Measurements from ENCODE around the gene TTC6. TPM values are rescaled to one million over a fixed set of nuclear protein-coding genes. Genes with fewer than 3 reads are reported as not detected.

Gene TTC6
- total and polyA plus RNA-seq, 2 of the 4 experiments (the other 2 are of a cell fraction) = under 0.01 to 0.12 TPM

GRCh38 chr14:37585101-37585511 lies 10.3 kb upstream of the TTC6 start:
- Histone ChIP-seq H4K8ac (ENCODE audit: low read depth in 2 of 2, low read length in 2 of 2) (no peak overlapping the region), H3K9me3 (ENCODE audit: control insufficient read depth, insufficient read depth, low read length) (peaks cover 14% of the 10 kb centered on the region; the same call in 1 of the 2 replicates), H2BK5ac (ENCODE audit: low read depth, low read length, poor library complexity, severe bottlenecking) (no peak overlapping the region), H4K5ac (ENCODE audit: low read depth, low read length) (no peak overlapping the region), H2BK20ac (ENCODE audit: low read depth, low read length) (no peak overlapping the region), H2BK120ac (ENCODE audit: low read depth, low read length) (no peak overlapping the region), H3K14ac (replicated peaks; ENCODE audit: low read depth, low read length) (no peak overlapping the region), H3K4ac (ENCODE audit: low read depth, low read length) (no peak overlapping the region), H3K4me2 (ENCODE audit: low read depth, low read length) (no peak overlapping the region), H2AK5ac (ENCODE audit: low read depth, low read length) (no peak overlapping the region), H3K79me1 (ENCODE audit: low read depth in 1 of 2, low read length in 2 of 2) (no peaks in the 10 kb centered on the region), H3K18ac (ENCODE audit: low read depth, low read length) (no peak overlapping the region), H4K20me1 (ENCODE audit: insufficient read depth, low read length) (peaks cover 8% of the 10 kb centered on the region; the same call in 1 of the 2 replicates), H3K27ac (ENCODE audit: insufficient read depth, low read length) (no peak overlapping the region), H3K9ac (ENCODE audit: low read depth, low read length) (no peak overlapping the region), H2AK9ac (replicated peaks; ENCODE audit: low read depth, low read length, poor library complexity) (no peak overlapping the region), H3K9me1 (ENCODE audit: insufficient read depth, low read length) (no peaks in the 10 kb centered on the region), H3K36me3 (ENCODE audit: control insufficient read depth, insufficient read depth, low read length) (no peaks in the 10 kb centered on the region), H4K91ac (ENCODE audit: insufficient read depth, low read depth, low read length) (no peak overlapping the region), H3K56ac (ENCODE audit: extremely low read depth, insufficient read depth, low read length) (no peak overlapping the region), H2AFZ (replicated peaks; ENCODE audit: low read length, poor library complexity) (no peak overlapping the region), H3K23ac (ENCODE audit: low read depth, low read length) (no peak overlapping the region), H3K4me1 (ENCODE audit: control insufficient read depth, insufficient read depth, low read length) (peaks cover 3% of the 10 kb centered on the region; the same call in 1 of the 2 replicates), H3K27me3 (ENCODE audit: control insufficient read depth, insufficient read depth, low read length) (peaks cover 68% of the 10 kb centered on the region), H2BK15ac (ENCODE audit: low read depth, low read length) (no peak overlapping the region), H3K4me3 (ENCODE audit: insufficient read depth, low read depth, low read length) (no peak overlapping the region)
- DNase-seq (no peak), ATAC-seq (ENCODE audit: low read depth) (no peak)
- WGBS, 2 experiments (ENCODE audit: extremely low coverage in 2 of 2, insufficient read length in 1 of 2) = 4% methylated on average over 17 of the region's 23 CpGs; no CpG with 5 or more reads in 1 of the 2 experiments
- no TSS peak for BruUV-seq (replicated peaks)
- POLR2A ChIA-PET (ENCODE audit: unreplicated experiment) = no interaction called here
- intact Hi-C loops (cut with micrococcal nuclease) (no loop called here), dilution Hi-C loops (cut with HindIII; ENCODE audit: low sequenced_read_pairs, unreplicated experiment) (no loop called here), in situ Hi-C loops (cut with MboI; ENCODE audit: low sequenced_read_pairs) (loop anchor here (10.0 kb wide), 1 partner anchor 340 kb away; no protein-coding TSS in a partner anchor)
- TF ChIP-seq MAZ (IDR thresholded peaks at IDR 0.05; ENCODE audit: borderline replicate concordance, low read depth, low read length) (no peak), CHD1 (IDR thresholded peaks at IDR 0.05; ENCODE audit: low read depth, low read length) (no peak), ELK1 (IDR thresholded peaks at IDR 0.05; ENCODE audit: borderline replicate concordance, low read depth, low read length) (no peak), POLR2A (IDR thresholded peaks at IDR 0.05; ENCODE audit: low read depth, low read length) (no peak), MAFK (IDR thresholded peaks at IDR 0.05; ENCODE audit: low read depth, low read length) (no peak), RCOR1 (IDR thresholded peaks at IDR 0.05; ENCODE audit: insufficient replicate concordance, low read length) (no peak), SMC3 (IDR thresholded peaks at IDR 0.05; ENCODE audit: low read depth, low read length) (no peak), CTCF (conservative IDR thresholded peaks at IDR 0.05; ENCODE audit: low read depth, low read length) (no peak), NFE2L2 (IDR thresholded peaks at IDR 0.05; ENCODE audit: low read depth, low read length) (no peak)
- CTCF ChIA-PET = no interaction called here

Data from IMR-90 (cell line).